Pancreas (tissue), 10 donors: ENCODE results near the gene LSAMP. TPM values are rescaled to one million over a fixed set of nuclear protein-coding genes. Genes with fewer than 3 reads are reported as not detected.

Experiments used
- ATAC-seq, 4 donors: fragments of 200-7000 bp; cut with Tn5 transposase; one replicate each; pipeline versions ENCODE4 v1.8.0 to v1.9.1; 2020; ENCODE audit warnings: mild to moderate bottlenecking in 4 of 4, moderate library complexity in 4 of 4
- DNase-seq, 6 donors: peaks; one replicate each; pipeline ENCODE4 v3.0.0-alpha.2; 2020
- FAIRE-seq: peaks from 2 replicates; lab custom pipeline; 2012; peaks lifted over from hg19 to GRCh38; lab: Jason Lieb, UNC
- H3K27ac ChIP-seq, 4 donors: fragments of 200-600 bp; sonication (generic); 1 replicate in 3 of 4; 2 replicates in 1 of 4; pipeline versions ENCODE4 v1.5.0 to v1.8.0; 2020
- H3K27me3 ChIP-seq, 4 donors: fragments of 200-600 bp; one replicate each; pipeline ENCODE4 v1.8.0; 2021
- H3K36me3 ChIP-seq, 3 donors: fragments of 200-600 bp; sonication (generic) in 1 of 3; one replicate each; pipeline versions ENCODE4 v1.5.0 to v1.8.0; 2020 to 2021
- H3K4me1 ChIP-seq, 3 donors: fragments of 200-600 bp; one replicate each; pipeline ENCODE4 v1.8.0; 2021
- H3K4me3 ChIP-seq, 4 donors: fragments of 200-600 bp; sonication (generic) in 2 of 4; one replicate each; pipeline versions ENCODE4 v1.5.0 to v1.8.0; 2020 to 2021
- H3K9me3 ChIP-seq, 4 donors: fragments of 200-600 bp; one replicate each; pipeline ENCODE4 v1.8.0; 2021
- WGBS, 2 donors: extraction: QIAGEN DNeasy Blood & Tissue Kit; methylation state at CpG; one replicate each; pipeline ENCODE4 v1.1.7; 2013; 5-methylcytosine and 5-hydroxymethylcytosine counted together
- intact Hi-C, 3 donors: fragments of 100-400 bp; cut with DNase I; formaldehyde crosslinking; loops; one replicate each; pipeline versions ENCODE4 v1.11.1 to v1.14.2; 2022
- polyA plus RNA-seq, 2 donors: library from polyadenylated mRNA; stranded (reverse); fragments of 200-250 nt; gene quantifications; one replicate each; pipeline ENCODE4 v1.2.3, GENCODE V29; 2013
- total RNA-seq, 6 donors: library from RNA; stranded (reverse); fragmentation: NEBNext Ultra II Directional in 4 of 6; extraction: Animal tissue kit (Norgen Biotek cat#: 25700) in 4 of 6; gene quantifications; one replicate each; pipeline versions ENCODE4 v1.2.1 to v1.2.4, GENCODE V29; 2021 to 2023
- TF ChIP-seq, protein P1 (sequence below), 4 donors: fragments of 200-600 bp; sonication (generic) in 3 of 4; IDR thresholded peaks; one replicate each; pipeline versions ENCODE4 v1.5.0 to v1.8.0; 2021; ENCODE audit warnings: antibody characterized with exemption in 4 of 4
- donor health status: healthy with polysubstance abuse.
- donor health status: DM: no; HTN: no; CAD: no; lungs with moderate emphysema.
- donor health status: DM: no; HTN: no; CAD: no.
- donor health status: control.
- donor health status: control.
- donor health status: Bipolar disorder and iron deficiency.
- donor health status: DM: yes; HTN: yes; CAD: no.
- donor health status: DM: no; HTN: no; CAD: no.
- donor health status: DM: no; HTN: no; CAD: no.
- donor health status: DM: yes; HTN: yes; CAD: no.

The LSAMP gene
- total and polyA plus RNA-seq, 8 donors = 0.51 to 5.5 (median 1.5) TPM

DNA sequence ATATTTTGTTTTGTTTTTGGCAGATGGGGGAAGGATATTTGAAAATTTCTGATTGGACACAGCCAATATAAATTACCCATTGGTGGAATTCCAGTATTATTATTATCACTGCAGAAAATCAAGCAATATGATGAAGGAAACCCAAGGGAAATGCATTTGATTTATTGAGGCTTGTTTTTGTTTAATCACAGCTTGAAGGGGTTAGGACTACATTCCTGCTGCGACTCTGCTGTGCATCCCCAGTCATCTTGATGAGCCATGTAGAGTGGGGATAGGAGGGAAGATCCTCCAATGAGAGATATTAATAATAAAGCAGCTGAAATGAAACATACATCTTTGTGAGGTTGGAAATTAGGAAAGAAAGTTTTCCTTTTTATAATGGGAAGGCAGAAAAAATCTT is 613.4 kb downstream of the LSAMP start:
- 82 to 85% methylated on average over 1 of the region's 1 CpG for WGBS, 2 donors
- FAIRE-seq = no peak
- no peaks in the 10 kb centered on the region for H3K36me3 ChIP-seq
- no peaks in the 10 kb centered on the region for H3K4me1 ChIP-seq
- intact Hi-C loops = no loop called here
- ATAC-seq = no peak
- no peaks in the 10 kb centered on the region for H3K9me3 ChIP-seq
- TF ChIP-seq, protein P1, sequence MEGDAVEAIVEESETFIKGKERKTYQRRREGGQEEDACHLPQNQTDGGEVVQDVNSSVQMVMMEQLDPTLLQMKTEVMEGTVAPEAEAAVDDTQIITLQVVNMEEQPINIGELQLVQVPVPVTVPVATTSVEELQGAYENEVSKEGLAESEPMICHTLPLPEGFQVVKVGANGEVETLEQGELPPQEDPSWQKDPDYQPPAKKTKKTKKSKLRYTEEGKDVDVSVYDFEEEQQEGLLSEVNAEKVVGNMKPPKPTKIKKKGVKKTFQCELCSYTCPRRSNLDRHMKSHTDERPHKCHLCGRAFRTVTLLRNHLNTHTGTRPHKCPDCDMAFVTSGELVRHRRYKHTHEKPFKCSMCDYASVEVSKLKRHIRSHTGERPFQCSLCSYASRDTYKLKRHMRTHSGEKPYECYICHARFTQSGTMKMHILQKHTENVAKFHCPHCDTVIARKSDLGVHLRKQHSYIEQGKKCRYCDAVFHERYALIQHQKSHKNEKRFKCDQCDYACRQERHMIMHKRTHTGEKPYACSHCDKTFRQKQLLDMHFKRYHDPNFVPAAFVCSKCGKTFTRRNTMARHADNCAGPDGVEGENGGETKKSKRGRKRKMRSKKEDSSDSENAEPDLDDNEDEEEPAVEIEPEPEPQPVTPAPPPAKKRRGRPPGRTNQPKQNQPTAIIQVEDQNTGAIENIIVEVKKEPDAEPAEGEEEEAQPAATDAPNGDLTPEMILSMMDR (IDR thresholded peaks at IDR 0.05) = no peak
- no peak overlapping the region for H3K4me3 ChIP-seq
- no peak overlapping the region for H3K27ac ChIP-seq
- H3K27me3 ChIP-seq = no peaks in the 10 kb centered on the region
- DNase-seq = no peak

DNA sequence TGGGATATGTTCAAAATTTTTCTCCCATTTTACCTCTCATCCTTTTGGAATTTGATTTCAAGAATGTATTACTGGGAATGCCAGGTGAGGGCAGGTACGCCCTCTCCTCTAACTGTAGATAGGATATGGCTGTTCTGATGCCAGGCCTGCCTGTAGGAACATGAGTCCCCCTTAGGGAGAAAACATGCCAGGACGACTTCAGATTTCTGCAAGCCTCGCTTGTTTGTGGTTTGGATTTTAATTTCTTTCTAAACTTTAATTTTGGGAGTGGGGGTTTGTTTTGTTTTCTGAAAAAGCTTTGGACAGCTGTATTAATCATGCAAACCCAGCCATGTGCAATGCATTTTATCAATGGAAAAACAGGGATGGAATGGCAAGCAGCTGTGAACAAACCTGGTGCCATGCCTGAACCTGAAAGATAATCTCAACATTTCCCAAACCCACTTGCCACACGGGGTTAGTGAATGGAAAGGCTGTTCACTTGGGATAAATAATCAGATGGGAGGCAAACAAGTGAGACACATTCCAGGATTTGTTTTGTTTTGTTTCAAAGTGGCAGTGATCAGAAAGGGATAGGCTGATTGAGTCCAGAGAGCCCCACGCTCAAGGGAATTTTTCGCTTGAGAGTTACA is 614.4 kb downstream of the LSAMP start:
- ATAC-seq (no peak), FAIRE-seq (no peak), DNase-seq (no peak)
- Histone ChIP-seq H3K4me1 (no peaks in the 10 kb centered on the region), H3K36me3 (no peaks in the 10 kb centered on the region), H3K9me3 (no peaks in the 10 kb centered on the region), H3K27ac (no peak overlapping the region), H3K27me3 (no peaks in the 10 kb centered on the region), H3K4me3 (no peak overlapping the region)
- TF ChIP-seq, protein P1 (IDR thresholded peaks at IDR 0.05) = no peak
- 74 to 81% methylated on average over 6 of the region's 6 CpGs for WGBS, 2 donors
- intact Hi-C loops = no loop called here

DNA sequence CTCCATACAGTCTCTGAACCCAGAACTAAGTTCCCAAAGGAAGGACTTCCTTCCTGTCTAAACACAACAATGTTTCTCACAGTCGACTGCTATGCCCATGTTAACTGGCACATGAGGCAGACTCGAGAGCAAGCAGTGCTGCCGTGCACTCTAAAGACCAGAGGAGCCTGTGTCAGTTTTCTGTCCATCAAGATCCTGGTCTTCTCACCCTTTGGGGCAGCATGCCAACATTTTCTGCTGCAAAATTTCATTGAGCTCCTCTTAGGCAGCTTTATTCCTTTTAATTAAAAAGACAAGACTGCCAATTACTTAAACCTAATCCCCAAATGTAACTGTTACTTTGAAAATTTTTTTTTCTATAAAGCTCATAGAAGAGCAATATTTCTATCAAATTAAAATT is 616.9 kb downstream of the LSAMP start:
- TF ChIP-seq, protein P1 (IDR thresholded peaks at IDR 0.05) = no peak
- Histone ChIP-seq H3K4me1 (no peaks in the 10 kb centered on the region), H3K27ac (no peak overlapping the region), H3K36me3 (no peaks in the 10 kb centered on the region), H3K4me3 (no peak overlapping the region), H3K27me3 (no peaks in the 10 kb centered on the region), H3K9me3 (no peaks in the 10 kb centered on the region)
- intact Hi-C loops = no loop called here
- FAIRE-seq = no peak
- no peak for DNase-seq
- WGBS, 2 donors = 58 to 72% methylated on average over 3 of the region's 3 CpGs
- no peak for ATAC-seq

DNA sequence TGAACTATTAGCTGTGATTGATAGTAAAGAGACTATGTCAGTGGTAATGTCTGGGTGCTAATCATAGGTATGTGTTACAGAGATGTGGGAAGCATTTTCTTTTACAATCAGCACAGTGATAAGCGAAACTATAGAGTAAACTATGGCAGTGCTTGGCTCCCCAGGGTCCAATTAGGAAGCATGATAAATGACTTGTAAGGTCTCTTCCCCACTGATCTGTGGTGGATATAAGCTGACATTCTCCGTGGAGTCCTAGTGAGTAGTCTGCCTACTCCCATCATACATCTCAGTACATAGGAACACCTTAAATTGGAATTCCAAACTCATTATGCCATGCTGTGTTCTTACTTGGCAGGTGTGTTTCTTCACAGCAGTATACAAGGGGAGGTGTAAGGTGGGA is 617.8 kb downstream of the LSAMP start:
- no peaks in the 10 kb centered on the region for H3K9me3 ChIP-seq
- H3K27ac ChIP-seq = no peak overlapping the region
- H3K27me3 ChIP-seq = no peaks in the 10 kb centered on the region
- H3K4me3 ChIP-seq = no peak overlapping the region
- DNase-seq = no peak
- FAIRE-seq = no peak
- no peaks in the 10 kb centered on the region for H3K36me3 ChIP-seq
- no peaks in the 10 kb centered on the region for H3K4me1 ChIP-seq
- WGBS, 2 donors = 85 to 92% methylated on average over 2 of the region's 2 CpGs
- TF ChIP-seq, protein P1 (IDR thresholded peaks at IDR 0.05) = no peak
- intact Hi-C loops = no loop called here
- ATAC-seq = no peak

DNA sequence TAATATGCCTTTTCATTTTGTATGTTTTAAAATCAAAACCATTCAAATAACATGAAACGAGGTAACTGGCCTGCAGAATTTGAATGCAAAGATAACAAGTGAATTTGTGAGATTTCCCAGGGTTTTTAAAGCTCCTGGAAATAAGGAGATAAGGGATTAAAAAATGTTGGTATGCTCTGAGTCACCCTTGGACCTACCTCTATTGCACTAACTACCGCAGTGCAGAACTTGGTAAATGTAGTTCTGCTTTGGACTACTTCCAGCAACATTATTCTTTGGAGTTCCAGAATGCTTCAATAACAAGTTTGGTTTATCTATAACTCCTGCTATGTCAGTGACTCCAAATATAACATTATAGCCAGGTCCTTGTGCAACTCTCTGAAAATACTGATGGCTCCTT is 620.2 kb downstream of the LSAMP start:
- Histone ChIP-seq H3K4me1 (no peaks in the 10 kb centered on the region), H3K27me3 (no peaks in the 10 kb centered on the region), H3K27ac (no peak overlapping the region), H3K9me3 (no peaks in the 10 kb centered on the region), H3K4me3 (no peak overlapping the region), H3K36me3 (no peaks in the 10 kb centered on the region)
- FAIRE-seq (no peak), DNase-seq (no peak), ATAC-seq (peak in 1 of 4 donors; percentile 46)
- 27 to 41% methylated on average over 2 of the region's 2 CpGs for WGBS, 2 donors
- intact Hi-C loops = no loop called here
- TF ChIP-seq, protein P1 (IDR thresholded peaks at IDR 0.05) = no peak
